HepG2 (cell line): Measurements from ENCODE around the gene GNA12.

Experiments used
- HNRNPL ChIP-seq: fragments of 200-400 bp; formaldehyde crosslinking; IDR thresholded peaks from 2 replicates; pipeline ENCODE4 v1.6.1; 2017; ENCODE audit warnings: mild to moderate bottlenecking, low read depth, low read length
- KLF16 ChIP-seq, 2 experiments: sonication (generic) in 1 of 2; formaldehyde crosslinking in 1 of 2; IDR thresholded peaks; 2 replicates each; pipeline versions ENCODE4 v1.6.1 to v1.8.0; 2016 to 2023; ENCODE audit warnings: missing genetic modification reagents in 2 of 2, missing compliant biosample characterization in 1 of 2
- RAD21 ChIP-seq: fragments of 450-650 bp; formaldehyde crosslinking; IDR thresholded peaks from 2 replicates; pipeline ENCODE4 v1.5.0; 2020; ENCODE audit warnings: mild to moderate bottlenecking
- SNRNP70 ChIP-seq: fragments of 200-400 bp; formaldehyde crosslinking; IDR thresholded peaks from 2 replicates; pipeline ENCODE4 v1.6.1; 2017; ENCODE audit warnings: mild to moderate bottlenecking, low read depth, low read length, moderate library complexity

DNA sequence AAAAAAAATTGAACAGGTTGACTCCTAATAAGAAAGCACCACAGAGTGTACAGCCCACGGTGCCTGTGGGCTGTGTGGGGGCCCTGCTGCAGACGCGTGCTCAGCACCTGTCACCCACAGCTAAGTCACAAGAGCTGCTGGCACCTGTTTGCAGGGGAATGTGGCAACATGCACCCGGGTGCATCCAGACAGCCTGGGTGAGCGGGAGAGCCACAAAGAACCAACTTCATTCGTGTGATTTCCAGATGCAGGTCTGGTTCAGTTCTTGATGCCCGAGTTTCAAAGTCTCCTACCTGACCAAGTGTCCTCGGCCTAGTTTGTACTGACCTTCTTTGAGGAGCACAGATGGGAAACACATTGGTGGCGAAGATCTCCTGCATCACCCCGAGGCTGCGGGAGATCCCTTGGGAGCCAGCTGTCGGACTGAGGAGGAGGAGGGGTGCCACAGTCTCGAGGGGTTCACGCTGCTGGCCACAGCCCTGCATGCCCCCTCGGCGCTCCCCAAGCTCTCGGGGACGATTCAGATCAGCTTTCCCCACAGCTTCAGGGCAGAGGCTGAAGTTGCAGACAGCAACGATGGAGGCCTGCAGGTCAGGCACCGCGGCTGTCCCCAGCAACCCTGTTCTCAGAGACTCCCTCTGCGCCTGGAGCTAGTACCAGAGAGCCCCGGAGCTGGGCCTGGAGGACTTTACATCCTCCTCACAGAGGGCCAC is 120.8 kb downstream of the GNA12 start:
- TF ChIP-seq KLF16 (CRISPR knock-in tag; IDR thresholded peaks at IDR 0.05) = no peak
- no peak for TF ChIP-seq SNRNP70
- TF ChIP-seq HNRNPL = no peak
- no peak for TF ChIP-seq RAD21 (CRISPR knock-in tag)
